GM21390 (cell line): ENCODE results near the gene BPHL.
"Not testable (repeated sequence)": the region's sequence is repeated elsewhere in the genome, so short reads cannot be mapped to it uniquely, and the experiment has no call there.

Experiments used
- ATAC-seq: cut with Tn5 transposase; IDR thresholded peaks from one replicate; pipeline ENCODE4 v1.9.1; 2021; ENCODE audit not compliant: unreplicated experiment

BPHL gene

GRCh38 chr6:3120765-3121089 lies 2.2 kb downstream of the BPHL start:
- no peak for ATAC-seq

GRCh38 chr6:3122823-3123182 lies 4.3 kb downstream of the BPHL start:
- ATAC-seq: no peak

GRCh38 chr6:3124667-3125066 lies 6.2 kb downstream of the BPHL start:
- no peak for ATAC-seq

- no peak for ATAC-seq
These were observed 7.3 kb downstream of the BPHL start for GRCh38 chr6:3125815-3126214.

- ATAC-seq: no peak
These were observed 10.0 kb downstream of the BPHL start for GRCh38 chr6:3128356-3129108.

GRCh38 chr6:3131695-3132094 lies 13.2 kb downstream of the BPHL start:
- no peak for ATAC-seq

- ATAC-seq: no peak
These were observed 15.0 kb downstream of the BPHL start for GRCh38 chr6:3133515-3133914.

GRCh38 chr6:3135668-3136291 lies 17.3 kb downstream of the BPHL start:
- no peak for ATAC-seq

GRCh38 chr6:3136292-3137011 lies 17.9 kb downstream of the BPHL start:
- ATAC-seq: no peak

- no peak for ATAC-seq
These were observed 18.7 kb downstream of the BPHL start for GRCh38 chr6:3137057-3137777.

- not testable (repeated sequence) for ATAC-seq
These were observed 19.4 kb downstream of the BPHL start for GRCh38 chr6:3137873-3138272.

- ATAC-seq: no peak
These were observed 19.8 kb downstream of the BPHL start for GRCh38 chr6:3138341-3138740.

- no peak for ATAC-seq
These were observed 20.8 kb downstream of the BPHL start for GRCh38 chr6:3139090-3139903.

GRCh38 chr6:3140201-3140600 lies 21.7 kb downstream of the BPHL start:
- ATAC-seq: no peak

GRCh38 chr6:3142536-3142935 lies 24.0 kb downstream of the BPHL start:
- ATAC-seq: no peak

- no peak for ATAC-seq
These were observed 24.6 kb downstream of the BPHL start for GRCh38 chr6:3143158-3143557.

GRCh38 chr6:3144571-3144970 lies 26.1 kb downstream of the BPHL start:
- ATAC-seq: no peak

- ATAC-seq: no peak
These were observed 29.6 kb downstream of the BPHL start for GRCh38 chr6:3147914-3148757.

GRCh38 chr6:3151691-3152090 lies 33.2 kb downstream of the BPHL start:
- ATAC-seq: no peak

- no peak for ATAC-seq
These were observed 34.2 kb downstream of the BPHL start for GRCh38 chr6:3152689-3153088.
